HEK293 (cell line): Measurements from ENCODE around the gene ZFP2.

ENCODE experiments used
- CTCF ChIA-PET: fragments of 350-600 bp; formaldehyde crosslinking; extraction: SDS; loops from one replicate; lab custom pipeline; 2021; ENCODE audit warnings: antibody characterized with exemption; lab: Yijun Ruan, JAX
- POLR2A ChIA-PET: fragments of 300-600 bp; formaldehyde crosslinking; extraction: SDS; loops from one replicate; lab custom pipeline; 2020; ENCODE audit warnings: antibody characterized with exemption, inconsistent platforms; lab: Yijun Ruan, JAX
- H3K27ac ChIP-seq: fragments of 200-500 bp; sonication (Bioruptor generic); 2 replicates; pipeline ENCODE4 v1.5.1; 2014; ENCODE audit warnings: low read depth, low read length, control low read depth, inconsistent platforms; ENCODE audit errors: extremely low read depth
- H3K36me3 ChIP-seq, 2 experiments: fragments of 200-500 bp in 1 of 2; sonication (Bioruptor generic) in 1 of 2; 1 replicate in 1 of 2; 2 replicates in 1 of 2; pipeline ENCODE4 v1.5.1; 2014 to 2017; ENCODE audit warnings: inconsistent platforms in 2 of 2, low read length in 2 of 2; ENCODE audit not compliant: control insufficient read depth in 2 of 2, insufficient read depth in 1 of 2
- H3K4me1 ChIP-seq: fragments of 200-500 bp; sonication (Bioruptor generic); 2 replicates; pipeline ENCODE4 v1.5.1; 2014; ENCODE audit warnings: mild to moderate bottlenecking, low read length, inconsistent platforms; ENCODE audit not compliant: control insufficient read depth, insufficient read depth
- H3K4me3 ChIP-seq: 2 replicates; pipeline ENCODE4 v1.5.1; 2011; ENCODE audit warnings: low read depth, mild to moderate bottlenecking, control low read depth, low read length, moderate library complexity
- H3K9me3 ChIP-seq: fragments of 200-500 bp; sonication (Bioruptor generic); 2 replicates; pipeline ENCODE4 v1.5.1; 2014; ENCODE audit warnings: low read depth, low read length, inconsistent platforms; ENCODE audit not compliant: control insufficient read depth, insufficient read depth
- MYNN ChIP-seq: fragments of 450-650 bp; formaldehyde crosslinking; IDR thresholded peaks from 2 replicates; pipeline ENCODE4 v1.5.1; 2016; ENCODE audit warnings: missing biosample characterization, missing genetic modification characterization, borderline replicate concordance
- ZIC2 ChIP-seq: fragments of 450-650 bp; formaldehyde crosslinking; IDR thresholded peaks from 2 replicates; pipeline ENCODE4 v1.5.1; 2016; ENCODE audit warnings: missing biosample characterization, missing genetic modification characterization
- ZNF132 ChIP-seq: fragments of 450-650 bp; formaldehyde crosslinking; IDR thresholded peaks from 2 replicates; pipeline ENCODE4 v1.5.1; 2017; ENCODE audit warnings: missing biosample characterization, missing genetic modification characterization, borderline replicate concordance
- ZNF202 ChIP-seq: fragments of 450-650 bp; formaldehyde crosslinking; IDR thresholded peaks from 2 replicates; pipeline ENCODE4 v1.5.1; 2016; ENCODE audit warnings: missing biosample characterization, missing genetic modification characterization, borderline replicate concordance
- ZNF214 ChIP-seq: fragments of 450-650 bp; formaldehyde crosslinking; IDR thresholded peaks from 2 replicates; pipeline ENCODE4 v1.5.1; 2017; ENCODE audit warnings: missing biosample characterization, mild to moderate bottlenecking, missing genetic modification characterization, borderline replicate concordance
- ZNF292 ChIP-seq: fragments of 450-650 bp; formaldehyde crosslinking; IDR thresholded peaks from 2 replicates; pipeline ENCODE4 v1.5.1; 2016; ENCODE audit warnings: low read depth, missing biosample characterization, missing genetic modification characterization, borderline replicate concordance
- ZNF394 ChIP-seq: fragments of 450-650 bp; formaldehyde crosslinking; IDR thresholded peaks from 2 replicates; pipeline ENCODE4 v1.5.1; 2016; ENCODE audit warnings: missing biosample characterization, missing genetic modification characterization, mild to moderate bottlenecking, moderate library complexity, borderline replicate concordance
- ZNF48 ChIP-seq: fragments of 450-650 bp; formaldehyde crosslinking; IDR thresholded peaks from 2 replicates; pipeline ENCODE4 v1.5.1; 2016; ENCODE audit warnings: missing biosample characterization, missing genetic modification characterization
- ZNF555 ChIP-seq: fragments of 450-650 bp; formaldehyde crosslinking; conservative IDR thresholded peaks from 2 replicates; pipeline ENCODE4 v1.5.1; 2017; ENCODE audit warnings: missing biosample characterization, mild to moderate bottlenecking, missing genetic modification characterization, inconsistent platforms
- ZNF664 ChIP-seq: fragments of 450-650 bp; formaldehyde crosslinking; IDR thresholded peaks from 2 replicates; pipeline ENCODE4 v1.5.1; 2016; ENCODE audit warnings: missing biosample characterization, missing genetic modification characterization
- ZNF768 ChIP-seq: fragments of 450-650 bp; formaldehyde crosslinking; IDR thresholded peaks from 2 replicates; pipeline ENCODE4 v1.5.1; 2018; ENCODE audit warnings: missing biosample characterization, mild to moderate bottlenecking, missing genetic modification characterization
- TF ChIP-seq, protein P1 (sequence below): fragments of 450-650 bp; formaldehyde crosslinking; IDR thresholded peaks from 2 replicates; pipeline ENCODE4 v1.5.1; 2016; ENCODE audit warnings: missing biosample characterization, missing genetic modification characterization, borderline replicate concordance
- TF ChIP-seq, protein P2 (sequence below): fragments of 450-650 bp; formaldehyde crosslinking; IDR thresholded peaks from 2 replicates; pipeline ENCODE4 v1.5.1; 2016; ENCODE audit warnings: missing biosample characterization, missing genetic modification characterization
- TF ChIP-seq, protein P3 (sequence below): fragments of 450-650 bp; formaldehyde crosslinking; IDR thresholded peaks from 2 replicates; pipeline ENCODE4 v1.5.1; 2016; ENCODE audit warnings: missing biosample characterization, missing genetic modification characterization
- TF ChIP-seq, protein P4 (sequence below): fragments of 450-650 bp; formaldehyde crosslinking; IDR thresholded peaks from 2 replicates; pipeline ENCODE4 v1.5.1; 2016; ENCODE audit warnings: missing biosample characterization, missing genetic modification characterization, borderline replicate concordance

The ZFP2 gene

DNA sequence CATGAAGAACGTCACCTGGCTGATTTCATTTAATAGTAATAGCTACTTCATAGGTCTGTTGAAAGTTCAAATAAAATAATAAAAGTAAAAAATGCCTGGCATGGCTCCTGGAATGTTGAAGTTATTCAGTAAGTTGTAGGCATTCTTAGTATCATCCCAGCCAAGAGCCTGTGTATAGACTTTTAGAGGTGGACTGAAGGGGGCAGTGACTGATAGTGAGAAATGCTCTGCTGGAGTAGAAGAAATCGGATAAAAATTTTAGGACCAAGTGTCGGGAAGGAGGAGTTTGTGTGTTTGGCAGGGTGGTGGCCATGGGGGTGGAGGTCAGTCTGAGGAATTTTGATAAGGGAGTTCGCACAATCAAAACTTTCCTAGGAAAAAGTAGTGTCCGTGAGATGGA lies 3.6 kb downstream of the ZFP2 start (continued):
- TF ChIP-seq, protein P1, sequence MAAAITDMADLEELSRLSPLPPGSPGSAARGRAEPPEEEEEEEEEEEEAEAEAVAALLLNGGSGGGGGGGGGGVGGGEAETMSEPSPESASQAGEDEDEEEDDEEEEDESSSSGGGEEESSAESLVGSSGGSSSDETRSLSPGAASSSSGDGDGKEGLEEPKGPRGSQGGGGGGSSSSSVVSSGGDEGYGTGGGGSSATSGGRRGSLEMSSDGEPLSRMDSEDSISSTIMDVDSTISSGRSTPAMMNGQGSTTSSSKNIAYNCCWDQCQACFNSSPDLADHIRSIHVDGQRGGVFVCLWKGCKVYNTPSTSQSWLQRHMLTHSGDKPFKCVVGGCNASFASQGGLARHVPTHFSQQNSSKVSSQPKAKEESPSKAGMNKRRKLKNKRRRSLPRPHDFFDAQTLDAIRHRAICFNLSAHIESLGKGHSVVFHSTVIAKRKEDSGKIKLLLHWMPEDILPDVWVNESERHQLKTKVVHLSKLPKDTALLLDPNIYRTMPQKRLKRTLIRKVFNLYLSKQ = no peak
- no peak for TF ChIP-seq ZNF292 (tag by site-specific recombination)
- TF ChIP-seq MYNN = no peak
- TF ChIP-seq ZNF202 (tag by site-specific recombination) = no peak
- TF ChIP-seq ZNF214 (tag by site-specific recombination) = no peak
- TF ChIP-seq, protein P2, sequence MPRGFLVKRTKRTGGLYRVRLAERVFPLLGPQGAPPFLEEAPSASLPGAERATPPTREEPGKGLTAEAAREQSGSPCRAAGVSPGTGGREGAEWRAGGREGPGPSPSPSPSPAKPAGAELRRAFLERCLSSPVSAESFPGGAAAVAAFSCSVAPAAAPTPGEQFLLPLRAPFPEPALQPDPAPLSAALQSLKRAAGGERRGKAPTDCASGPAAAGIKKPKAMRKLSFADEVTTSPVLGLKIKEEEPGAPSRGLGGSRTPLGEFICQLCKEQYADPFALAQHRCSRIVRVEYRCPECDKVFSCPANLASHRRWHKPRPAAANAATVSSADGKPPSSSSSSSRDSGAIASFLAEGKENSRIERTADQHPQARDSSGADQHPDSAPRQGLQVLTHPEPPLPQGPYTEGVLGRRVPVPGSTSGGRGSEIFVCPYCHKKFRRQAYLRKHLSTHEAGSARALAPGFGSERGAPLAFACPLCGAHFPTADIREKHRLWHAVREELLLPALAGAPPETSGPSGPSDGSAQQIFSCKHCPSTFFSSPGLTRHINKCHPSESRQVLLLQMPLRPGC (tag by site-specific recombination) = no peak

DNA sequence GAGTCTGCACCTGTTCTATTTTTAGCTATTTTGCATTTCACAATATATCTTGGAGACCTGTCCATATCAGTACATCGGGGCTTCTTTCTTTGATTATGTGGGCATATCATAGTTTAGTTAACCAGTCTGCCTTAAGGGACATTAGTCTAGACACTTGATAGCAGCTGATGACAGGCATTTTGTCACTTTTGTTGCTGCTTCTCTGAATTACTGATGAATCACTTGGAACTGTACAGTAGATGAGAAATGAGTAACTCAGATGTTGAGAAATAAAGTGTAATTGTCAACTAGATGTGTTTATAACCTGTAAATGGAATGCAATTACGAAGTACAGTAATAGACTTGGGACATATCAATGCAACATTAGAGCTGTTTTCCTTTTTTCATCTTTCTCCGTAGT lies 7.1 kb downstream of the ZFP2 start:
- no peak overlapping the region for H3K27ac ChIP-seq
- no peaks in the 10 kb centered on the region for H3K4me1 ChIP-seq
- ChIA-PET CTCF (no interaction called here), POLR2A (no interaction called here)
- H3K4me3 ChIP-seq = no peak overlapping the region
- TF ChIP-seq ZNF768 (tag by site-specific recombination) (no peak), ZNF132 (tag by site-specific recombination) (no peak), ZIC2 (no peak), ZNF394 (tag by site-specific recombination) (no peak), ZNF664 (tag by site-specific recombination) (no peak), ZNF555 (no peak), ZNF214 (tag by site-specific recombination) (no peak), ZNF48 (tag by site-specific recombination) (no peak)
- TF ChIP-seq, protein P3, sequence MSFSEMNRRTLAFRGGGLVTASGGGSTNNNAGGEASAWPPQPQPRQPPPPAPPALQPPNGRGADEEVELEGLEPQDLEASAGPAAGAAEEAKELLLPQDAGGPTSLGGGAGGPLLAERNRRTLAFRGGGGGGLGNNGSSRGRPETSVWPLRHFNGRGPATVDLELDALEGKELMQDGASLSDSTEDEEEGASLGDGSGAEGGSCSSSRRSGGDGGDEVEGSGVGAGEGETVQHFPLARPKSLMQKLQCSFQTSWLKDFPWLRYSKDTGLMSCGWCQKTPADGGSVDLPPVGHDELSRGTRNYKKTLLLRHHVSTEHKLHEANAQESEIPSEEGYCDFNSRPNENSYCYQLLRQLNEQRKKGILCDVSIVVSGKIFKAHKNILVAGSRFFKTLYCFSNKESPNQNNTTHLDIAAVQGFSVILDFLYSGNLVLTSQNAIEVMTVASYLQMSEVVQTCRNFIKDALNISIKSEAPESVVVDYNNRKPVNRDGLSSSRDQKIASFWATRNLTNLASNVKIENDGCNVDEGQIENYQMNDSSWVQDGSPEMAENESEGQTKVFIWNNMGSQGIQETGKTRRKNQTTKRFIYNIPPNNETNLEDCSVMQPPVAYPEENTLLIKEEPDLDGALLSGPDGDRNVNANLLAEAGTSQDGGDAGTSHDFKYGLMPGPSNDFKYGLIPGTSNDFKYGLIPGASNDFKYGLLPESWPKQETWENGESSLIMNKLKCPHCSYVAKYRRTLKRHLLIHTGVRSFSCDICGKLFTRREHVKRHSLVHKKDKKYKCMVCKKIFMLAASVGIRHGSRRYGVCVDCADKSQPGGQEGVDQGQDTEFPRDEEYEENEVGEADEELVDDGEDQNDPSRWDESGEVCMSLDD (tag by site-specific recombination) = no peak
- TF ChIP-seq, protein P4, sequence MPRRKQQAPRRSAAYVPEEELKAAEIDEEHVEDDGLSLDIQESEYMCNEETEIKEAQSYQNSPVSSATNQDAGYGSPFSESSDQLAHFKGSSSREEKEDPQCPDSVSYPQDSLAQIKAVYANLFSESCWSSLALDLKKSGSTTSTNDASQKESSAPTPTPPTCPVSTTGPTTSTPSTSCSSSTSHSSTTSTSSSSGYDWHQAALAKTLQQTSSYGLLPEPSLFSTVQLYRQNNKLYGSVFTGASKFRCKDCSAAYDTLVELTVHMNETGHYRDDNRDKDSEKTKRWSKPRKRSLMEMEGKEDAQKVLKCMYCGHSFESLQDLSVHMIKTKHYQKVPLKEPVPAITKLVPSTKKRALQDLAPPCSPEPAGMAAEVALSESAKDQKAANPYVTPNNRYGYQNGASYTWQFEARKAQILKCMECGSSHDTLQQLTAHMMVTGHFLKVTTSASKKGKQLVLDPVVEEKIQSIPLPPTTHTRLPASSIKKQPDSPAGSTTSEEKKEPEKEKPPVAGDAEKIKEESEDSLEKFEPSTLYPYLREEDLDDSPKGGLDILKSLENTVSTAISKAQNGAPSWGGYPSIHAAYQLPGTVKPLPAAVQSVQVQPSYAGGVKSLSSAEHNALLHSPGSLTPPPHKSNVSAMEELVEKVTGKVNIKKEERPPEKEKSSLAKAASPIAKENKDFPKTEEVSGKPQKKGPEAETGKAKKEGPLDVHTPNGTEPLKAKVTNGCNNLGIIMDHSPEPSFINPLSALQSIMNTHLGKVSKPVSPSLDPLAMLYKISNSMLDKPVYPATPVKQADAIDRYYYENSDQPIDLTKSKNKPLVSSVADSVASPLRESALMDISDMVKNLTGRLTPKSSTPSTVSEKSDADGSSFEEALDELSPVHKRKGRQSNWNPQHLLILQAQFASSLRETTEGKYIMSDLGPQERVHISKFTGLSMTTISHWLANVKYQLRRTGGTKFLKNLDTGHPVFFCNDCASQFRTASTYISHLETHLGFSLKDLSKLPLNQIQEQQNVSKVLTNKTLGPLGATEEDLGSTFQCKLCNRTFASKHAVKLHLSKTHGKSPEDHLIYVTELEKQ (tag by site-specific recombination) = no peak
- no peaks in the 10 kb centered on the region for H3K9me3 ChIP-seq
- H3K36me3 ChIP-seq = peaks cover 0 to 5% of the 10 kb centered on the region in 2 experiments; a peak in 1 of 3 replicates
